DOHH2 (cell line): ENCODE data around the gene PIGM.

ENCODE experiments used
- CTCF ChIP-seq: fragments of 200-600 bp; sonication (generic); IDR thresholded peaks from one replicate; pipeline ENCODE4 v1.5.1; 2014; ENCODE audit warnings: antibody characterized with exemption, mild to moderate bottlenecking, low read depth, low read length; ENCODE audit not compliant: poor library complexity, severe bottlenecking
- EZH2phosphoT487 ChIP-seq: fragments of 200-600 bp; sonication (generic); IDR thresholded peaks from 2 replicates; pipeline ENCODE4 v1.6.1; 2017; ENCODE audit warnings: borderline replicate concordance, mild to moderate bottlenecking, antibody characterized with exemption, low read length, moderate library complexity, mixed read lengths

- TF ChIP-seq CTCF (no peak), EZH2phosphoT487 (no peak)
These were observed 33.0 kb upstream of the PIGM start for GRCh38 chr1:160064746-160065145.
